Endodermal cell (in vitro differentiated cells): Measurements from ENCODE around the gene SLC22A14. TPM values are rescaled to one million over a fixed set of nuclear protein-coding genes. Genes with fewer than 3 reads are reported as not detected.

Source experiments
- DNase-seq: peaks from one replicate; pipeline ENCODE4 v3.0.0-alpha.2; 2017
- H3K27ac ChIP-seq: 2 replicates; pipeline ENCODE4 v1.5.1; 2013; ENCODE audit warnings: mild to moderate bottlenecking, low read depth, low read length, moderate library complexity
- H3K27me3 ChIP-seq: 2 replicates; pipeline ENCODE4 v1.6.1; 2013; ENCODE audit warnings: mild to moderate bottlenecking, low read length, moderate library complexity; ENCODE audit not compliant: insufficient read depth, control insufficient read depth, poor library complexity, severe bottlenecking
- H3K36me3 ChIP-seq: 2 replicates; pipeline ENCODE4 v1.7.0; 2013; ENCODE audit warnings: mild to moderate bottlenecking, low read length, moderate library complexity; ENCODE audit not compliant: control insufficient read depth, insufficient read depth
- H3K4me1 ChIP-seq: one replicate; pipeline ENCODE4 v1.7.0; 2013; ENCODE audit warnings: low read length; ENCODE audit not compliant: control insufficient read depth, insufficient read depth
- H3K4me3 ChIP-seq: 2 replicates; pipeline ENCODE4 v1.5.1; 2013; ENCODE audit warnings: mild to moderate bottlenecking, low read length, moderate library complexity
- H3K9ac ChIP-seq: 2 replicates; pipeline ENCODE4 v1.6.1; 2013; ENCODE audit warnings: mild to moderate bottlenecking, low read length, moderate library complexity; ENCODE audit not compliant: poor library complexity, severe bottlenecking; ENCODE audit errors: extremely low read depth
- H3K9me3 ChIP-seq: 2 replicates; pipeline ENCODE4 v1.6.1; 2013; ENCODE audit warnings: mild to moderate bottlenecking, low read length, moderate library complexity; ENCODE audit not compliant: control insufficient read depth
- H3K27ac Mint-ChIP-seq: 2 replicates; pipeline ENCODE4 v1.8.0; 2020; ENCODE audit warnings: mixed read lengths
- H3K27me3 Mint-ChIP-seq: 2 replicates; pipeline ENCODE4 v1.8.0; 2021; ENCODE audit warnings: mild to moderate bottlenecking, mixed read lengths; ENCODE audit not compliant: insufficient read depth
- H3K36me3 Mint-ChIP-seq: 2 replicates; pipeline ENCODE4 v1.8.0; 2020; ENCODE audit warnings: low read depth, mixed read lengths
- H3K4me1 Mint-ChIP-seq: 2 replicates; pipeline ENCODE4 v1.8.0; 2020; ENCODE audit warnings: mixed read lengths
- H3K4me3 Mint-ChIP-seq: 2 replicates; pipeline ENCODE4 v1.8.0; 2020; ENCODE audit warnings: mild to moderate bottlenecking, moderate library complexity, mixed read lengths
- H3K9me3 Mint-ChIP-seq: 2 replicates; pipeline ENCODE4 v1.8.0; 2020; ENCODE audit warnings: mild to moderate bottlenecking, mixed read lengths
- WGBS, 2 experiments: methylation state at CpG; one replicate each; pipeline versions ENCODE4 v1.1.5 to v1.1.7; 2013; ENCODE audit warnings: missing lambda C conversion rate in 2 of 2, mixed read lengths in 1 of 2; ENCODE audit not compliant: insufficient coverage in 1 of 2, insufficient read length in 1 of 2; 5-methylcytosine and 5-hydroxymethylcytosine counted together
- total RNA-seq, 2 donors: library from RNA; stranded (reverse); fragmentation: NEBNext Ultra II Directional in 1 of 2; extraction: Animal tissue kit (Norgen Biotek cat#: 25700) in 1 of 2; gene quantifications; 2 replicates in 1 of 2; 3 replicates in 1 of 2; pipeline ENCODE4 v1.2.1, GENCODE V29; 2021
- TF ChIP-seq, protein P1 (sequence below): fragments of 200-600 bp; sonication (generic); conservative IDR thresholded peaks from 2 replicates; pipeline ENCODE4 v1.5.0; 2021; ENCODE audit warnings: antibody characterized with exemption, mild to moderate bottlenecking

Gene SLC22A14
- total RNA-seq, 2 donors from 2014 or later = 0.20 TPM; not detected in 1

DNA sequence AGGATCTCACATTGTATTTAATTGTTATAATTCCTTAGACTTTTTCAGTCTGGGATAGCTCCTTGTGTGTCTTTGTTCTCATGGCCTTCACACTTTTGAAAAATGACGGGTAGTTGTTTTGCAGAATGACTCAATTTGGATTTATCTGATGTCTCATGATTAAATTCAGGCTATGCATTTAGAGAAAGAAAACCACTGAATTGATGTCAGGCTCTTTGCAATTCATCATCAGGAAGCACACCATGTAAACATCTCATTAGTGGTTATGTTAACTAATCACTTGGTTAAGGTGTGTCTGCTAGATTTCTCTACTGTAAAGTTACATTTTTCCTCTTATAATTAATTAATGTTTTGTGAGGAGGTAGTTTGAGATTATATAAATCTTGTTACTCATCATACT, 24.5 kb upstream of the SLC22A14 start:
- Mint-ChIP-seq H3K4me1 (peaks cover 14% of the 10 kb centered on the region), H3K36me3 (peaks cover 13% of the 10 kb centered on the region), H3K27ac (no peak overlapping the region), H3K9me3 (no peaks in the 10 kb centered on the region), H3K27me3 (no peaks in the 10 kb centered on the region), H3K4me3 (no peak overlapping the region)
- no peaks in the 10 kb centered on the region for H3K27me3 ChIP-seq
- H3K9ac ChIP-seq = no peak overlapping the region
- H3K4me1 ChIP-seq = no peaks in the 10 kb centered on the region
- H3K27ac ChIP-seq = no peak overlapping the region
- H3K36me3 ChIP-seq = peaks cover 50% of the 10 kb centered on the region
- 78% methylated on average over 1 of the region's 1 CpG; no CpG with 5 or more reads in 1 of the 2 experiments for WGBS, 2 experiments
- no peaks in the 10 kb centered on the region for H3K9me3 ChIP-seq
- TF ChIP-seq, protein P1, sequence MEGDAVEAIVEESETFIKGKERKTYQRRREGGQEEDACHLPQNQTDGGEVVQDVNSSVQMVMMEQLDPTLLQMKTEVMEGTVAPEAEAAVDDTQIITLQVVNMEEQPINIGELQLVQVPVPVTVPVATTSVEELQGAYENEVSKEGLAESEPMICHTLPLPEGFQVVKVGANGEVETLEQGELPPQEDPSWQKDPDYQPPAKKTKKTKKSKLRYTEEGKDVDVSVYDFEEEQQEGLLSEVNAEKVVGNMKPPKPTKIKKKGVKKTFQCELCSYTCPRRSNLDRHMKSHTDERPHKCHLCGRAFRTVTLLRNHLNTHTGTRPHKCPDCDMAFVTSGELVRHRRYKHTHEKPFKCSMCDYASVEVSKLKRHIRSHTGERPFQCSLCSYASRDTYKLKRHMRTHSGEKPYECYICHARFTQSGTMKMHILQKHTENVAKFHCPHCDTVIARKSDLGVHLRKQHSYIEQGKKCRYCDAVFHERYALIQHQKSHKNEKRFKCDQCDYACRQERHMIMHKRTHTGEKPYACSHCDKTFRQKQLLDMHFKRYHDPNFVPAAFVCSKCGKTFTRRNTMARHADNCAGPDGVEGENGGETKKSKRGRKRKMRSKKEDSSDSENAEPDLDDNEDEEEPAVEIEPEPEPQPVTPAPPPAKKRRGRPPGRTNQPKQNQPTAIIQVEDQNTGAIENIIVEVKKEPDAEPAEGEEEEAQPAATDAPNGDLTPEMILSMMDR = no peak
- no peak overlapping the region for H3K4me3 ChIP-seq
- DNase-seq = no peak

DNA sequence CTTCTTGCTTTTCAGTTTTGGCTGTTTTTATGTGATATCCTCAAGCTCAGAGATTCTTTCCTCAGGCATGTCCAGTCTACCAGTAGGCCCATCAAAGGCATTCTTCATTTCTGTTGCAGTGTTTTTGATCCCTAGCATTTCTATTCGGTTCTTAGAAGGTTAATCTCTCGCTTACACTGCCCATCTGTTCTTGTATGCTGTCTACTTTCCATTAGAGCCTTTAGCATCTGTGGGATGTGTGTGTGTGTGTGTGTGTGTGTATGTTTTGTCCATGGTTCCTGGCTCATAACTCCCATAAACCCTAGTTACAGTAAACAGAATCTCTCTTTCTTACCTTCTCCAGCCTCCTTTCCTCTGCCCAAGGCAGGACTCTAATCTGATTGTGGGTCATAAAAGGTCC, 21.6 kb upstream of the SLC22A14 start:
- Histone ChIP-seq H3K9ac (no peak overlapping the region), H3K9me3 (no peaks in the 10 kb centered on the region), H3K4me3 (no peak overlapping the region), H3K4me1 (no peaks in the 10 kb centered on the region), H3K27me3 (no peaks in the 10 kb centered on the region), H3K36me3 (peaks cover 23% of the 10 kb centered on the region), H3K27ac (no peak overlapping the region)
- WGBS, 2 experiments = 83 to 98% methylated on average over 1 to 2 of the region's 2 CpGs
- Mint-ChIP-seq H3K27ac (no peak overlapping the region), H3K27me3 (no peaks in the 10 kb centered on the region), H3K9me3 (no peaks in the 10 kb centered on the region), H3K36me3 (peaks cover 1% of the 10 kb centered on the region), H3K4me1 (peaks cover 18% of the 10 kb centered on the region), H3K4me3 (no peak overlapping the region)
- TF ChIP-seq, protein P1 = no peak
- no peak for DNase-seq

DNA sequence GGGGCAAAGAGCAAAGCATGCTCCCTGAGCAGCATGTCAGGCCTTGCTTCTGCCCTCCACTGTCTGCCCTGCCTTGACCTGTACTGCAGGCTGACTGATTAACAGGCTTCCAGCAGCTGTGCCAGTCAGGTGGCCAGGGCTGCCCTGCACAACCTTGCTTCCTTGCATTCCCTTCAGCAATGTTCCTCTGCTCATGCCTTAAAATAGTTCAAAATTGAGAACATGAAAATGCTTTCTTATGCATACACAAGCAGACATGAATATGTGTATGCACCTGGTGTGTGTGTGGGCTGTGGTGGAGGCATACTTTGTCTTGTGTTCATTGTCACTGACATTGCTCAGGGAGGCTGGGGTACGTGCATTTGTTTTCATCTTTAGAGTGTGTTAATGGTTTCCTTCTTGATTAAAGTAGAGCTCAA, 17.7 kb upstream of the SLC22A14 start:
- Mint-ChIP-seq H3K27ac (no peak overlapping the region), H3K9me3 (no peaks in the 10 kb centered on the region), H3K4me1 (peaks cover 11% of the 10 kb centered on the region), H3K27me3 (peaks cover 3% of the 10 kb centered on the region), H3K4me3 (no peak overlapping the region), H3K36me3 (no peaks in the 10 kb centered on the region)
- Histone ChIP-seq H3K36me3 (peaks cover 9% of the 10 kb centered on the region), H3K4me1 (no peaks in the 10 kb centered on the region), H3K27ac (no peak overlapping the region), H3K9me3 (no peaks in the 10 kb centered on the region), H3K4me3 (no peak overlapping the region), H3K27me3 (no peaks in the 10 kb centered on the region), H3K9ac (no peak overlapping the region)
- TF ChIP-seq, protein P1 = no peak
- WGBS, 2 experiments = 0% methylated on average over 1 of the region's 1 CpG; no CpG with 5 or more reads in 1 of the 2 experiments
- no peak for DNase-seq
